OCI-M2 (cell line): Measurements from ENCODE around the gene NWD2.
"Not testable (repeated sequence)": the region's sequence is repeated elsewhere in the genome, so short reads cannot be mapped to it uniquely, and the experiment has no call there.

Experiments
- DNase-seq: peaks from one replicate; lab custom pipeline; 2025; ENCODE audit not compliant: unreplicated experiment; lab: John Stamatoyannopoulos, UW

NWD2 gene, protein sequence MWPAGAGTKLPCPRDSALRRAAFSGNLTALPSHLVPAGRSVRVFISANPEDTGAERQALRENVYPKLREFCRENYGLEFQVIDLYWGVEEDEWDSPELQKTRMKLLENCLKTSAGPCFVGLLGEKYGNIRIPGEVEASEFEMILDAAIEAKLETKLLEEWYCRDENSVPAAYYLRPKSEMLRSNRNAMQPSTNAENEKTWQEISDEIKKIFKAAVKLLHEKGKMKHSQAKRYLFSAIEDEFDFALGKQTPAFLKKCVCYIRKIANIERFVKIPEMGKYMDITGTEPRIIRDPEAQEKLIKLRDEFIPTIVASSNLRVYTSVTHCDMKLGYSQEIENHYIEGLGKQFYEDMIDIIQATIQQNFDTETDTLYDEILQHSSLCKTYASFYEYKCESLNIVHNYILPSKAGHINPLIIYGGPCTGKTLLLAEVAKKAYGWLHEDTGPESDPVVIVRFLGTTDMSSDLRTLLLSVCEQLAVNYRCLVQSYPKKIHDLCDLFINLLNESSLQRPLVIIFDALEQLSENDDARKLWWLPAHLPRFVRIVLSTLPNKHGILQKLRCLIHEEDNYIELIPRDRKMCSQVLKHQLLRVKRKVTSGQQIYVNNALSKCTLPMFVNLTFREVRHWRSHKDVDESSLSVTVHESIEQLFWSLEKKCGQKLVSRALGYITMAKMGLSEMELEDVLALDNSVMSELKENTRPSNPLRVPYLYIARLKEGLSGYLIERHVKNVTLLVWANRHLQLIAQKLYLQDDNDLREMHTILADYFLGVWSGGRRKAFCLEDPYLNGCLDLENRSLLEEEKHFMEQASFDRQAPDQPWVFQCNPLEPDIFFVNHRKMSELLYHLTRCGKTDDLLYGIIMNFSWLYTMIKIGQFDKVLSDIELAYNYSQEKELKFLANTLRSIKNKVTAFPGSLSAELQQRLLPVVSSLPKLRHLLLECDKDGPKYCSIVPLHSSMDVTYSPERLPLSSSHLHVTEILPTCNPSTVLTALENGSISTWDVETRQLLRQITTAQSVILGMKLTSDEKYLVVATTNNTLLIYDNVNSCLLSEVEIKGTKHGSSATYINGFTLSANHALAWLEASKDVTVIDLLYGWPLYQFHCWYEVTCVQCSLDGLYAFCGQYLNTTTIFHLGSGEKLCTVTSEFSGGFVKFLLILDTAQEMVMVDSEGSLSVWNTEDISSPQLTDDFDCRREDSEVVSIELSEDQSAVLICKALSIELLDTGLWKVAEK (N-terminal part only)

GRCh38 chr4:37244583-37245390 lies at the start of gene NWD2:
TSS of gene NWD2 (plus strand) at chr4:37244743. CDS start at chr4:37245068, 325 bp downstream.
- no peak for DNase-seq

DNA sequence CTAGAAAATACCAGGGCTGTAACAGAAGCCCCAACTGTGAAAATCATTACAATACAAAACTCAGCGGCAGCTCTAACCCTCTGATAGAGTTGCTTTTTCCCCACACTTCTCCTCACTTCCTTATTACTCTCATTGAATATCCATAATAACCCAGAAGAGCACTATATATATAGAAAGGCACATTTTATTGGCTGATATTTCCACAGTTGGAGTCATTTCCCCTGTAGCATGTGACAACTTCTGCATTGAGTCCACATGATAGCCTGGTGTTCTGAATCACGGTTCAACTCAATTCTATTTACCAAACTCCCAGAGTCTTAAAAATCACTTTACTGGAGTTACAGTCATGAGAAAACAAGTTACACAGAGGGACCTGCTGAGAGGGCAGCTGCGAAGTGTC lies 46.6 kb upstream of the NWD2 start:
- DNase-seq: no peak

- DNase-seq: not testable (repeated sequence)
Measured at GRCh38 chr4:37204740-37205139, 39.8 kb upstream of the NWD2 start.

DNA sequence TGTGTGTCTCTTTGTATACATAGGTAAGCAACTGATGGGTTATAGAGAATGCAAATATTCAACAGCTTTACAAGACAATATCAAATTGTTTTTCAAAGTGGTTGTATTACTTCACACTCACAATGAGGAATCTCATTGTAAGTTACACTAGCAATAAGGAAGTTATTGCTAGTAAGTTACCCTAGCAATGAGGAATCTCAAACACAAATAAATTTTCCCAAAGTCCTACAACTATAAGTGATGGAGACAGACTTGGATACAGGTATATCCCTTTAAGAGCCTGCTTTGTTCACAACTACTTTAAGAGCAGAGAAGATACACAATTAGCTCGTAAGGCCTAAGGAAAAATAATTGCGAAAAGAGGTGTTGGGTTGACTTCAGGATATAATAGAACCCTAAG lies 28.3 kb upstream of the NWD2 start:
- DNase-seq: no peak

GRCh38 chr4:37219242-37219641 lies 25.3 kb upstream of the NWD2 start:
- no peak for DNase-seq

DNA sequence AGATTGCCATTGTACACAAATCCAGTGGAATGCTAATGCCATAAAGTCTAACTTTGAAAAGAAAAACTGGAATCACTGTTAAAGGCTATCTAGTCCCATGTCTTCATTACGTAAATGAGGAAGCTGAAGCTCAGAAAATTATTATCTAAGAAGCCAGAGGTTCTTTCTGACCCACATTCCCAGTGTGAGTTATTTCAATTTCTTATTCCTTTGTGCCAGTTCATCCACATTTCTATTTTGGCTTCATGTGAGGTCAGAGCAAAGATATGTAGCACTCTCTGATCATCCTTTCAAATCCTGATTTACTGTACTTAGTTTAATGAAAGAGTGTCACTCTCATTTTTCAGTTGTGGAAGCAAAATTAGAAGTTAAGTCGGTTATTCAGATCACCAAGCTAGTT lies 24.6 kb upstream of the NWD2 start:
- DNase-seq: no peak

DNA sequence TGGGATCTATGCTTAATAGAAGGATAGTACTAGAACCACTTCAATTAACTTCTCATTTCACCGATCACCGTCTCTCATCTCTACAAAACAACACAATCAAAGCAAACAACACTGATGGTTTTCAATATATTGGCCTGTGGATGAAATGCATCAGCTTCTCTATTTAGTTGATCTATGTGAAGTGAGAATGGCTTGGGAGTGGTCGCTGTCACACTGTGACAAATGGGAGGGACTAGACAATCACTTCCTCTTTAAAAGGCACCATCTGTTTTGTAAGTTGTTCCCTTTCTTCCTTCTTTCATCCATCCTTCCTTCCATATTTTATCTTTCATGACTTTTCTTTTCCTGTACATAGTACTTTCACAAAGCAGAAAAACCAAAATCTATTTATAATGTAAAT lies 23.9 kb upstream of the NWD2 start:
- DNase-seq: no peak

DNA sequence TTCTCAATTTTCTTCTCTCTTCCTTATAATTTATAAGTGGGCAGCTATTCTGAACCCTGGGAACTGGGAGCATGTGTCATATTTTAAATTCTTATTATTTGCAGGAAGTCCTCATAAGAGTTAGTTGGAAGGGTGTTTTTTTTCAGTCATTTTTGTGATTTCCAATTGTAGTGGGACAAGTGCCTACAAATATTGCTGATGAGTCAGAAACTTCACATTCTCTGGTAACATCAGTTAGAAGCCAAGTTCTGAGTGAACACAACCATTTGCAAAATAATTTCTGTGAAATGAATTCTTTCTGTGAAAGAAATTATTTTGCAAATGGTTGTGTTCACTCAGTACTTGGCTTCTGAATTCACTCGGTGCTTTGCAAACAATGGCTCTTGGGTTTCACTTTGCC lies 20.8 kb upstream of the NWD2 start:
- DNase-seq: no peak

DNA sequence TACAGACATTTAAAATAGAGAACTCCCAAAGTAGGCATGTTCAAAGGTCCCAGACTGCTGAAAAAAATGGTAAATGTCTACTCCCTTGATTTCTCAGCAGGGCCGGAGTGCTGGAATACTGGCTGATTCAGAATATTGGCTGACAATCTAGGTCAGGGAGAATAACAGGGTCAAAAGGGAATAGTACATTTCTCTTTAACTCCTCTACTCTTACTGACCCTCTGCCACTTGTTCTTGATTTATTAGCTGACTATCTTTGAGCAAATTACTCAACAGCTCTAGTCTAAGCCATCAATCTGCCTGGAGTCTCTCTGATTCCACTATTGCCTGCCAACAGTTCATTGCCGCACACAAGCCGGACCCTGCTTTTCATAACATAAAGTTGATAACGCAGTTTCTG lies 19.7 kb upstream of the NWD2 start:
- DNase-seq: no peak

GRCh38 chr4:37225778-37226177 lies 18.8 kb upstream of the NWD2 start:
- no peak for DNase-seq

DNA sequence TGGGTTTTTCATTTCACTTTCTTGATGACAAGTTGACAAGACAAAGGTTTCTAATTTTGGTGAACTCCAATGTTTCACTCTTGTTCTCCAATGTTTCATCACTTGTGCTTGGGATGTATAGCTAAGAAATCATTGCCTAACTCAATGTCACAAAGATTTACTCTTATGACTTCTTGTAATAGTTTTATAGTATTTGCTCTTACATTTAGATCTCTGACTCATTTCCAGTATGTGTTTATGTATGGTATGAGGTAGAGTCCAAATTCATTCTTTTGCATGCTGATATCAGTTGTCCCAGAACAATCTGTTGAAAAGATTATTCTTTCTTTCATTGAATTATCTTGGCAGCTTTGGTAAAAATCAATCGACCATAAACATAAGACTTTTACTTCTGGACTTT lies 12.2 kb upstream of the NWD2 start:
- no peak for DNase-seq

GRCh38 chr4:37236165-37236564 lies 8.4 kb upstream of the NWD2 start:
- DNase-seq: no peak

- DNase-seq: no peak
Measured at GRCh38 chr4:37241647-37242046, 2.9 kb upstream of the NWD2 start.

GRCh38 chr4:37243051-37243450 lies 1.5 kb upstream of the NWD2 start:
- DNase-seq: no peak

DNA sequence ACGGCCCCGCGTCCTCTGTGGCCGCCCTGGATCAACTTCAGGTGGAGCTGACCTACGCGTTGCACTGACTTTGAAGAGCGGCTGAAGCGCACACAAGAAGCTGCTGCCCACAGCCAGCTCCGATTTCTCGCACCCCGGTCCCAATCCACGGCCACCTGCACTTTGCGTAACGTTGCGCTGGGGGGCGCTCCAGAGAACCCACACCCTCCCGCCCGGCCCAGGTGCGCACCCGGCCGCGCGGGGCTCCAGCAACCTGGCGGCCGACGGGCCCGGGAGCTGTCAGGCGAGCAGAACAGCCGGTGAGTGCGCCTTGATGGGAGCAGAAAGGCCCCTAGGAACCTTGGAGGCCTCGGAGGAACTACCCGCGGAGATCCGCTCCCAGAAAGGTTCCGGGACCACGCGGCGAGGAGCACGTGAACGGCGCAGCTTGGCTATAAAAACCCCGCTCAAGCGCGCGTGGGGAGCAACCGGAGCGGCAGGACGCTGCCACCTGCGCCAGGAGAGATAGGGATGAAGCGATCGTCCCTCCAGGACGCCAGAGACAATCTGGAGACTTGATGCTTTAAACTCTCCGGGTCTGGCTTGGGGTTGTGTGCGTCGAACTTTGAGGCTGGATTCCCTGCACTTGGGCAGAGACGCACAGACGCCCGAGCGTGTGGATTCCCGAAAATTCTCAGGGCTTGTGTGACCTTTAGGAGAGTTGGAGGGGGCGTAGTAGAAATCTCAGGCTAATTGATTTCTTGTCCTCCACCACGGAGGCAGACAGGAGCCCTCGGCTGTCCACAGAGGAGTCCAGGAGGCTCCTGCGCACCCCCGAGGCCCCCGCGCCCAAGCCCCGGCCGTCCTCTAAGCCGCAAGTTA lies 591 bp upstream of the NWD2 start:
- no peak for DNase-seq

DNA sequence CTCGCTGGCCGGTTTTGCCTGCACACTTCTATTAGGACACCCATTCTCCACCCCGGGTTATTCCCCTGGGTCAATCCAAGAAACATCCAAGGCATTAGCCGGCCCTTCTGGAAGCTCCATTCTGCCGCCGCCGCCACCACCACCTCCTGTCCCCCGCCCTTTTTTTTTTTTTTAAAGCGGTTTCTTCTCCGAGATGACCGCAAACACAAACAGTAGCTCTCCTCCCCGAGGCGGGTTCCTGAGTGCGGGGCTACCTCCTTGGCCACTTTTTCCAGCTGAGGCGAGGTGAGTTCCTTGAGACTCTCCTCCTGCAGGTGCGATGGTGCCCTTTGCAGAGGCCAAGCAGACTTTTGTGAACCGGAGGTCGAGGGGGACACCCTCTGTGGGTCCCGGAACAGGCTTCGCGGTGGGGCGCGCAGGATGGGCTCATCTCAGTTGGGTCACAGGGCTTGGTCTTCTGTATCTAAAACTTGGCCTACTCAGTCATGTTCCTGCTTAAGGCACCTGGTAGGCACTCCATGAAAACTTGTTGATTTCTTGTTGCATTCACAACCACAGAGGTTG lies 930 bp downstream of the NWD2 start:
- DNase-seq: no peak

DNA sequence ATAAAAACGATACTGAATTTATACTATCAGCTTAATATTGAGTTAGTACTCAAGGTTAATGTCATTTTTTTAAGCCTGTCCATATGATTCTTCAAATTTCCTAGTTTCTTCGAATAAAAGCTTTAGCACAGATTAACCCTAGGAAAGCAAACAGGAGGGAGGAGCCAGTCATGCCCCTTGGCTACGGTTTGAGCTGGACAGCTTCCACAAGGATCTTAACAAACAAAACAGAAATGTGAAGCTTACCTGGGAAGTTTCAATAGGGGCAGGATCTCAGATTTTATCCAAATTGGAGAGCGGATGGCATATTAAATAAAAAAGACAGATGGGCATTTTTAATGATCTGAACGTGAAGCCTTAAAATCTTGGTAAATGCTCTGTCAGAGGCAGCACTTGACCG lies 2.3 kb downstream of the NWD2 start:
- DNase-seq: no peak

- DNase-seq: no peak
Measured at GRCh38 chr4:37258221-37258620, 13.7 kb downstream of the NWD2 start.

DNA sequence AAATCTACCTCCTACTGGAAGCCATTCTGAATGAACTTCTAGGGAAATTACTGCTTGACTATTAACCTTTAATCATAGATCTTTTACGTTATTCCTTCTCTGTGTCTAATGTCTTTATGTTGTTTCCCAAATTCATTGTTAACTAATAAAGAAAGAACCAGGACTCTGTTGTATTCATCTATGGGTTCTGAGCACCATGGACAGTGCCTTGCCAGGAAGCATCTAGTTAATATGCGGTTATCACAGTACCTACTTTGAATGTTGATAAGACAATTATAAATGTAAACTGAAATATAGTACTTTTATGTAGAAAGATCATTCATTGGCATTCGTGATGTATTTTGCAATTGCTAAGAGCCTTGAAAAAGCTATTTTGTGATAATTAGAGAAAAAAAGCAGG lies 23.8 kb downstream of the NWD2 start:
- no peak for DNase-seq
